Breast epithelium (tissue), 3 donors: ENCODE results near the gene SLC9A5.

Source experiments
- POLR2A ChIP-seq: fragments of 450-650 bp; IDR thresholded peaks from one replicate; pipeline ENCODE4 v1.6.1; 2016; ENCODE audit warnings: antibody characterized with exemption, mild to moderate bottlenecking, moderate library complexity
- POLR2AphosphoS5 ChIP-seq, 3 donors: sonication (generic); formaldehyde crosslinking; IDR thresholded peaks; one replicate each; pipeline ENCODE4 v1.6.1; 2017; ENCODE audit warnings: antibody characterized with exemption in 3 of 3
- TF ChIP-seq, protein P1 (sequence below), 3 donors: fragments of 450-650 bp; IDR thresholded peaks; one replicate each; pipeline ENCODE4 v1.5.1; 2016 to 2017; ENCODE audit warnings: antibody characterized with exemption in 3 of 3, mild to moderate bottlenecking in 3 of 3, moderate library complexity in 3 of 3

DNA sequence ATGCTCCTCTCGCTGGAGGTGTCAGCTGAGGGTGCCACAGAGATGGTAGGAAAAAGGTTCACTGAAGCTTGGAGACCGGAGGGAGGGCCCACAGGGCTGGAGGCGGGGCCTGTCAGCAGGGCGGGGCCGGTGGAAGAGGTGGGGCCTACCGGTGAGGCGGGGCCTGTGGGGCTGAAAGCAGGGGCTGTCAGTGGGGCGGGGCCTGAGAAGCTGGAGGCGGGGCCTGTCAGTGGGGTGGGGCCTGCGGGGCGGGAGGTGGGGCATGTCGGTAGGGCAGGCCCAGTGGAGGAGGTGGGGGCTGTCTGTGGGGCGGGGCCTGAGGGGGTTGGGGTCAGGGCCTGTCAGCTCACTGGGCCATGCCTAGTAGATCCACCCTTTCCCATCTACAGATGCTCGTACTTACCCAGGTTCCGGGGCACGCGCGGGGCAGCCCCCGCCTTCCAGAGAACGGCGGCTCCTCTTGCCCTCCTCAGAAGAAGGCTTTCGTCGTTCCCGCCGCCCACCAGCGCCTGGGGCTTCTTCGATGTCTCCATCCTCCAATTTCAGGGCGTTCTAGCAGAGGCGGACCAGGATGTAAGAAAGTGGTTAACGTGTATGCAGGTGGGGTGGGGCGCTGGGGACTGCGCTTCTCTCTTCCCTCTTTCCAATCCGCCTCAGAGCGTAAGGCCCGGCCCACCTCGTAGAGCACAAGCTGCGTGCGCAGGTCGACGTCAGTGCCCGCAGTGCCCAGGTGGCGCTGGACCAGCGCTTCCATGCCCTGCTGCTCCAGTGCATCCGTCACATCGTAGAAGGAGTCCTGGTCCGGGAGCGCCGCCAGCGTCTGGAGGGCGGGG, 12.0 kb upstream of the SLC9A5 start:
- TF ChIP-seq, protein P1, sequence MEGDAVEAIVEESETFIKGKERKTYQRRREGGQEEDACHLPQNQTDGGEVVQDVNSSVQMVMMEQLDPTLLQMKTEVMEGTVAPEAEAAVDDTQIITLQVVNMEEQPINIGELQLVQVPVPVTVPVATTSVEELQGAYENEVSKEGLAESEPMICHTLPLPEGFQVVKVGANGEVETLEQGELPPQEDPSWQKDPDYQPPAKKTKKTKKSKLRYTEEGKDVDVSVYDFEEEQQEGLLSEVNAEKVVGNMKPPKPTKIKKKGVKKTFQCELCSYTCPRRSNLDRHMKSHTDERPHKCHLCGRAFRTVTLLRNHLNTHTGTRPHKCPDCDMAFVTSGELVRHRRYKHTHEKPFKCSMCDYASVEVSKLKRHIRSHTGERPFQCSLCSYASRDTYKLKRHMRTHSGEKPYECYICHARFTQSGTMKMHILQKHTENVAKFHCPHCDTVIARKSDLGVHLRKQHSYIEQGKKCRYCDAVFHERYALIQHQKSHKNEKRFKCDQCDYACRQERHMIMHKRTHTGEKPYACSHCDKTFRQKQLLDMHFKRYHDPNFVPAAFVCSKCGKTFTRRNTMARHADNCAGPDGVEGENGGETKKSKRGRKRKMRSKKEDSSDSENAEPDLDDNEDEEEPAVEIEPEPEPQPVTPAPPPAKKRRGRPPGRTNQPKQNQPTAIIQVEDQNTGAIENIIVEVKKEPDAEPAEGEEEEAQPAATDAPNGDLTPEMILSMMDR (IDR thresholded peaks at IDR 0.05): no peak
- TF ChIP-seq POLR2A: no peak
- TF ChIP-seq POLR2AphosphoS5 (IDR thresholded peaks at IDR 0.05): no peak
